Cardiac fibroblast (primary cell): ENCODE measurements around the gene MICU2.
A peak's percentile ranks its signal among the peaks of the same experiment; 100 is the strongest.

Source experiments
- DNase-seq, 2 donors: peaks; one replicate each; pipeline versions ENCODE4 v3.0.0 to v3.0.0-alpha.2; 2010; ENCODE audit warnings: low read depth in 2 of 2
- H3K4me3 ChIP-seq, 2 donors: replicated peaks in 1 of 2; 1 replicate in 1 of 2; 2 replicates in 1 of 2; pipeline ENCODE4 v1.5.1; 2011; ENCODE audit warnings: low read depth in 2 of 2, low read length in 2 of 2, mild to moderate bottlenecking in 2 of 2, moderate library complexity in 1 of 2
- TF ChIP-seq, protein P1 (sequence below): IDR thresholded peaks from one replicate; pipeline ENCODE4 v1.5.1; 2011; ENCODE audit warnings: low read depth, mild to moderate bottlenecking, low read length, inconsistent platforms

Gene MICU2

DNA sequence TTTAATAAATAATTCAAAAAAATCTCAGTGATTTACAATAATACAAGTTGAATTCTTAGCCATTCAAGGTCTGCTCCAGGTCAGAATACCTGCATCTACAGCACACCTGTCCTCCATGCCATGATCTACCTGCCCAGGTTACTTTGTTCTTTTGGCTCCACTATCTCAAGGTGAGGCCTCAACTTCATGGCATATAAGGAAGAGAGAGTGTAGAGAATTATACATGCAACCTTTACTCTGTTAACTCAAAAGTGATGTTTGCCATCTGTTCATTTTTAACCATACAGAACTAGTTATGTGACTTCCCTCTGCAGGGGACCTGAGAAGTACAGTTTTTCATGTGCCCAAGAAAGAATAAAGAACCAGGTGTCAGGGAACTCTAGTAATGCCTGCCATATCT lies 28.2 kb upstream of the MICU2 start:
- H3K4me3 ChIP-seq: no peak overlapping the region
- TF ChIP-seq, protein P1, sequence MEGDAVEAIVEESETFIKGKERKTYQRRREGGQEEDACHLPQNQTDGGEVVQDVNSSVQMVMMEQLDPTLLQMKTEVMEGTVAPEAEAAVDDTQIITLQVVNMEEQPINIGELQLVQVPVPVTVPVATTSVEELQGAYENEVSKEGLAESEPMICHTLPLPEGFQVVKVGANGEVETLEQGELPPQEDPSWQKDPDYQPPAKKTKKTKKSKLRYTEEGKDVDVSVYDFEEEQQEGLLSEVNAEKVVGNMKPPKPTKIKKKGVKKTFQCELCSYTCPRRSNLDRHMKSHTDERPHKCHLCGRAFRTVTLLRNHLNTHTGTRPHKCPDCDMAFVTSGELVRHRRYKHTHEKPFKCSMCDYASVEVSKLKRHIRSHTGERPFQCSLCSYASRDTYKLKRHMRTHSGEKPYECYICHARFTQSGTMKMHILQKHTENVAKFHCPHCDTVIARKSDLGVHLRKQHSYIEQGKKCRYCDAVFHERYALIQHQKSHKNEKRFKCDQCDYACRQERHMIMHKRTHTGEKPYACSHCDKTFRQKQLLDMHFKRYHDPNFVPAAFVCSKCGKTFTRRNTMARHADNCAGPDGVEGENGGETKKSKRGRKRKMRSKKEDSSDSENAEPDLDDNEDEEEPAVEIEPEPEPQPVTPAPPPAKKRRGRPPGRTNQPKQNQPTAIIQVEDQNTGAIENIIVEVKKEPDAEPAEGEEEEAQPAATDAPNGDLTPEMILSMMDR: no peak
- no peak for DNase-seq

DNA sequence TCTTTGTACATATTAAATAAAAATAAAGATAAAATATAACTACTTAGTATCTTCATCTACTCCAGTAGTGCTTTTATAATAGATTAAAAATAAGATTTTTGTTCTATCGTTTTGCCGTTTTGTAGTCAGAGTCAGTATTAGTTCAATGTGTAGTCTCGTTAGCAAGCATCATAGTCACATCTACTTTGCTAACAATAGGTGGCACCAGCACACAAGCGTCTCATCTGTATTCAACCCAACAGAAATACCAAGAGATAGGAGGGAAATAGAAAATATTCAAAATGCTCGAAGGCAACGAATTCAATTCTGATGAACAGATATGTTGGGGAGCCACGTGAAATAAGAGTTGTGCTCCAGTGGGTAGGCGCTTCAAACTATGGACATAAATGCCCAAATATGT lies 21.4 kb upstream of the MICU2 start:
- no peak overlapping the region for H3K4me3 ChIP-seq
- peak; percentile 29 to 63 for DNase-seq
- TF ChIP-seq, protein P1: peak; percentile 51

DNA sequence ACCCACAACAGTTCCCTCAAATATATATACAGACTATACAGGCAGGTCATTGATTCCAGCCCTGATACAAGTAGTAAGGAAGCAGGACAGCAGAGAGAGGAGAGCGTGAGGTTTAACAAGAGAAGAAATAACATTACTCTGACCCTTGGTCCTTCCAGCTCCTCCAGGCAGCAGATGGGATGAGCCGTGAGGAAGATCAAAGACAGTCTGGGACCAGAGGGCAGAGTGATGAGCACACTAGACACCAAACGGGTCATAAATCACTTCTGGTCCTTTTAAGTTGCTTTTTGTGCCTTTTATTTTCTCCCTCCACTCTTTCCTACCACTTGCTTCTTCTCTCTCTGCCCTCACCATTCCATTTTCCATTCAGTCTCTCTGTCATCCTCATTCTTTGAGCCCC lies 16.9 kb upstream of the MICU2 start:
- no peak overlapping the region for H3K4me3 ChIP-seq
- no peak for DNase-seq
- TF ChIP-seq, protein P1: no peak

DNA sequence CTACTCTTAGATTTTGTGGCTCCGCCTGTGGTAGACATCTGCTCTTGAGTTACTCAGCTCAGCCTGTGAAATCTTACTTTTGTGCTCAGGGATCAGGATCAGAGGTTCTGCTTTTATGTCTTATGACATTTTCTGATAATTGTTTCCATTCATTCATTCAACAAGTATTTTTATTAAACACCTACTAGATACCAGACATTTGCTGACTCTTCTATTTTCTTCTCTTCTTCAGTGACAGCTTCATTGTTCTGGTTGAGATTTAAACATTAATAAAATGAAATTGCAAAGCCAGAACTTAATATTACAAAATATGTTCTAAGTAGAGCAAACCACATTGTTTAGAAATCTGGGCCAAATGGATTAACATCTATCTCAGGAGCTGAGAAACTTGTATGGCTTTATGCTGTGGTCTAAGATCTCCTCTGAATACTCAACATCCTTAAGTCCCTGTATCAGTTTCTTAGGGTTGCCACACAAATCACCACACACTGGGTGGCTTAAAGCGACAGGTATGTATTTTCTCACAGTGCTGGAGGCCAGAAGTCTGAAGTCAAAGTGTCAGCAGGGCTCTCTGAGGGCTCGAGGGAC lies 15.8 kb upstream of the MICU2 start:
- TF ChIP-seq, protein P1: no peak
- no peak for DNase-seq
- H3K4me3 ChIP-seq: no peak overlapping the region

DNA sequence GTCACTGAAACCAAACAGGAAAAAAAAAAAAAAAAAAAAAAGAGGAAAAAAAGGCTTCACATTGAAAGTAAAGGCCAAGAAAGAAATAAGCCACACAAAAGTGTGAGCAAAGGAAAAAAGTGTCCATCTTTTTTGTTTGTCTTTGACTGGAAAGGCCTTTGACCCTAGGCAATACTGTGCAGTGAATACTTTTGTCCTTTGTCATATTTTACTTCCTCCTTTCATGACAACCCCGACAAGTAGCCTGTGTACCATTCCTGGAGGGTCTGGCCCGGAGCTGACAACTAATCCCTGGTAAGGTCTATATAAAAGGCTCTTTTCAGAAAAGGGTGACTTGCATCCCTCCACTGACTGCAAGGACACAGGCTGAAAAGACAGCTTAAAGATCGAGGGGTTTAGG lies 12.9 kb upstream of the MICU2 start:
- no peak for DNase-seq
- no peak overlapping the region for H3K4me3 ChIP-seq
- TF ChIP-seq, protein P1: no peak

DNA sequence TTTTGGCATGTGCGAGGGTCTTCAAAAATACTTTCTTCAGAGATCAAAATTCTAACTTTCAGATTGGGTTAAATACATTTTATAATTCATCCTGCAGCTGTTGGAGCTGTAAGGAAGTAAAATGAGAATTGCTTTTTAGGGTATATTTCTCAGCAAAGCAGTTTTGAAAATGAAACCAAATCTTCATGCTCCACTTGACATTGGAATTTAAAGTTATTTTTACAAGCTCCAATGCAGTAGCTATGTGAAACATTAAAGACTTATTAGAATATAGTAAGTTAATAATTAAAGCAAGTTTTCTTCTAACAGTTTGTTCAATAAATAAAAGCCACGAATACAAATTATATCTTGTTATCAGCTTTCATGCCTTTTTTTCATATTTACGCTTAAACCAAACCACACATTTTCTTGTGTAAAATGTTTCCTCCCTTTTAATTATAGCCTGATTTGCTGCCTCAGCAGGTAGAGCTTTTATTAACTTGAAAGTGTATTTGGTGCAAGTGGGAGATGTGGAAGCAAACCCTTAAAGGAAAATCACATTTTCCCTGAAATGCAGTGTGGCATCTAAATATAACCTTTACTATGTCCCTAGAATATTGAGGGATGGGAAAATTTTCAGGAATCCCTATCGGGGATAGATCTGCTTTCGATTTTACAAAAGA lies 12.4 kb upstream of the MICU2 start:
- H3K4me3 ChIP-seq: no peak overlapping the region
- no peak for DNase-seq
- TF ChIP-seq, protein P1: no peak
